GM19467 (cell line): Measurements from ENCODE around the gene UBQLN3.

ENCODE experiments used
- ATAC-seq: cut with Tn5 transposase; IDR thresholded peaks from one replicate; pipeline ENCODE4 v1.9.1; 2021; ENCODE audit warnings: mild to moderate bottlenecking, moderate library complexity; ENCODE audit not compliant: unreplicated experiment

UBQLN3 gene

DNA sequence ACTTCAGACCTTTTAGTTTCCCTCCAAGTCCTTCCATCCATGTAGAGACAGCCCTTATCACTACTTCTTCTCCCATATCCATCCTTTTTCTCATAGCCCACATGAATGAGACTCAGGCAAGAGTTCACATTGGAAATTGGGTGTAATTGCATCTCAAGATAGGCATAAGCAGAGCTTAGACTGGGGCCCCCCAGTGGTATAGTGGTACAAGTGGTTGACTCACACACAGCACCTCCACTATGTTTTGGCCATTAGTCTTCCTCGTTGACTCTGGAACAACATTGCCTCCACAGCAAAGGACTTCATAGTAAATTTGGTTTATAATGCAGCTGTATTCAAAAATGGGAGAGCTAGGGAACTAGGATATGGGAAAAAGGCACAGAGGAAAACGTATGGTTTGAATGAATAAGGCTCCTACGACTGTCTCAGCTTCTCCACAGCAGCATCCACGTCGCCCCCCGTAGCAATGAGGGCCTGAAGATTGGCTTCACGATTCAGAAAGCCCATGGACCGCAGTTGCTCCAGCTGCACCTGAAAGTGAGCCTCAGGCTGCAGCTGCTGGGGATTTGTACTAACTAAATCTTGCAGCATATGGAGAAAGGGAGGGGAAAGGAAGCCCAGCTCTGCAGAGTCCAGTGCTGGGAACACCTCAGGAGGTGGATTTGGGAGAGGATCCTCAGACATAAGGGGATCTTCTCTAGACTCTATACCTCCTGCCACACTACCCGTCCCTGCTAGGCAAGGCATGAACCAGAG is 2.4 kb downstream of the UBQLN3 start:
- ATAC-seq: no peak

DNA sequence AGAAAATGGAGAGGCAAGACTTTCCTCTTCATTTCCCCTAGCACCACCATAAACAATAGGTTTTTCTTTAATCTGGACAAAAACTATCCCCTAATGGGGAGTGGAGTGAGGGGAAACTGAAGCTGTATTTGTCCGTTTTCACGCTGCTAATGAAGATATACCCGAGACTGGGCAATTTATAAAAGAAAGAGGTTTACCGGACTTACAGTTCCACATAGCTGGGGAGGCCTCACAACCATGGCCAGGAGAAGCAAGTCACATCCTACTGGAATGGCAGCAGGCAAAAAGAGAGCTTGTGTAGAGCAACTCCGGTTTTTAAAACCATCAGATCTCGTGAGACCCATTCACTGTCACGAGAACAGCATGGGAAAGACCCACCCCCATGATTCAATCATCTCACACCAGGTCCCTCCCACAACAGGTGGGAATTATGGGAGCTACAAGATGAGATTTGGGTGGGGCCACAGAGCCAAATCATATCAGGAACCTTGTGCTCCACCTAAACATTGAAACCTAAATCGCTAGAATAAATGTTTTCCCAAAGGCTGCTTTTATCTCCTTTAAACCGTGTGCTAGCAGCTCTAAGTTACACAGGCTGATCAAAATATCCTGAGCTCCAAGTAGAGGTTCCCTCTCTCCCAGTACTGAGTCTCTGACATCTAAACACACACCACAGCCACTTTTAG is 4.3 kb downstream of the UBQLN3 start:
- no peak for ATAC-seq

DNA sequence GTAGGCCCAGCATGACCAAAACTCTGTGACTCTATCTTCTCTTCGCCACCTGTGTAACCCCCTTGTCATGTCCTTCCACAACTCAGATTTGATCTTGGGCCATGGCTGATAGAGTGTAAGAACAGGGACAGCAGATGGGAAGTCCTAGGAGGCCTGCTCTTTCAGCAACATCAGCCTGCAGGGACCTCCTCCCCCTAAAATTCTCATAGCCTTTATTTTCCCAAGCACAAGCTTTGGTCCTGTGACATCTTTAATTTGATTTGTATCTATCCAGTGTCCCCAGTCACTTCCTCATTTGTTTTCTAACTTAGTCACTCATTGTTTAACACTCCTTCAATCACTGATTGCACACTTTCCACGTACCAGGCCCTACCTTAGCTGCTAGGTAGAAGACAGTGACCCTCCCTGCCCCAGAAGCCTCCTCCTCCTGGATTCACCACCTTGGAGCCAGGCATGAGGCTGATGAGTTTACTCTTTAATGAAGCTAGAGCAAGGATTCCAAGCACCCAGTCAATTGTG is 5.3 kb downstream of the UBQLN3 start:
- ATAC-seq: no peak

DNA sequence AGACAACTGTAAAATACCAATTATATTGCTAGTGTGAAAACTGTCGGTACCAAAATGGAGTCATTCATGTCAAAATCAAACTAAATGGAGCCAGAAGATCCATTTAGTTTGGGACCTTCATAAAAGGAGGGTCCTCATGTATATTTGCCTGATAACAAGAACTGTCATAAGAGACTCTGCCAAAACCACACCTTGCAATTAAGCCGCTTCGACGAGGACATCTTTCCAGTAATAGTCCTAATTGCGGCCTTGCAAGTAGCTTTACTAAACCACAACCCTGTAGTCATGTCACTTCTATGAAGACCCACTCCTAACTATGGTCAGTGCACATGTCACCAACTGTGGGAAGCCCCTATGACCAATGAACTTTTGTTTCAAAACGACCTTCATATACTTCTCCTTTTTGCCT is 9.4 kb downstream of the UBQLN3 start:
- no peak for ATAC-seq

DNA sequence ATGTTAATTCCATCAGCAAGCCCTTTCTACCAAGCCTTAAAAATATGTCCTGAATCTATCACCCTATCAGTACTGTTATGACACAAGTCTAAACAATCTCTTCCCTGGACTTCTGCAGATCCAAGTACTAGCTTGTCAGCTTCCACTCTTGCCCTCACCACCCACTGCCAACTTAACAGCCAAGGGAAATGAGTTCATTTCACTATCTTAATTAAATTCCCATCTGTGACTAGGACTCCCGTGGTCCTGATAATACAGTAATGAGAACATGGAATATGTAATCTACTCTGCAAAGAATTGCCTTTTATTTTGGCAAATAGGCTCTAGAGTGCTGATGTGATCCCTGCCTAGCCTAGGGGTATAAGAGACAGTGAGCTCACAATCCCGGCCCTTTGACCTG is 10.1 kb downstream of the UBQLN3 start:
- no peak for ATAC-seq

DNA sequence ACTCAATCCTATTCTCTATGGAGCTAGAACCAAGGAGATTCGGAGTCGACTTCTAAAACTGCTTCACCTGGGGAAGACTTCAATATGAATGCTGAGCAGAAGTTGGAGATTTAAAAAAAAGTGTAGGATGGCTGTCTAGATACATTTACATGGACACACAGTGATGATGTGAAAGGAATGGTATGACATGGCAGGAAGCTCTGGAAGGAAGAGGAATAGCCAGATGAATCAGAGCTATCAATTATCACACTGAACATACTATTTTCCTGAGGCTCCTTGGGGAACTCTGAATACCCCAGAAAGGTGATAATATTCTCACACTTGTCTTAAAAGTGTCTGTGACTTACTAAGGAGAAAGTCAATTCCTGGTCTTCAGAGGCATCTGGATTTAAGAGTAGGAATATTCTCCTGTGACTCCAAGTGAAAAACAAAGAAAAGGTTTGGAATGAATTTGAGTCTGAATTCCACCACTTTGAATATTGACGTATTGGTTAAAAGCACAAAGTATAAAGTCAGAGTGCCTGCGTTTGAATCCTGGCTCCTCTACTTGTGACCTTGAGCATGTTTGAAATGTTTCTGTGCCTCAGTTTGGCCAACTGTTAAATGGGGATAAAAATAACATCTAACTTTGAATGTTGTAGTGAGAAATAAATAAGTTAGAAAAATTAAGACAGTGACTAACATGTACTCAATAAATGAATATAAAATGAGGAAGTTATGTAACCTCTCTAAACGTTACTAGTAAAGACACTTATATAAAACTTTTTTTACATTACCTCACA is 20.0 kb downstream of the UBQLN3 start:
- ATAC-seq: no peak

DNA sequence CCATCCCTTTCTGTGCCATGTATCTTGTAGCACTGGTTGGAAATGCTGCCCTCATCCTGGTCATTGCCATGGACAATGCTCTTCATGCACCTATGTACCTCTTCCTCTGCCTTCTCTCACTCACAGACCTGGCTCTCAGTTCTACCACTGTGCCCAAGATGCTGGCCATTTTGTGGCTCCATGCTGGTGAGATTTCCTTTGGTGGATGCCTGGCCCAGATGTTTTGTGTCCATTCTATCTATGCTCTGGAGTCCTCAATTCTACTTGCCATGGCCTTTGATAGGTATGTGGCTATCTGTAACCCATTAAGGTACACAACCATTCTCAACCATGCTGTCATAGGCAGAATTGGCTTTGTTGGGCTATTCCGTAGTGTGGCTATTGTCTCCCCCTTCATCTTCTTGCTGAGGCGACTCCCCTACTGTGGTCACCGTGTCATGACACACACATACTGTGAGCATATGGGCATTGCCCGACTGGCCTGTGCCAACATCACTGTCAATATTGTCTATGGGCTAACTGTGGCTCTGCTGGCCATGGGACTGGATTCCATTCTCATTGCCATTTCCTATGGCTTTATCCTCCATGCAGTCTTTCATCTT is 20.9 kb downstream of the UBQLN3 start:
- no peak for ATAC-seq

DNA sequence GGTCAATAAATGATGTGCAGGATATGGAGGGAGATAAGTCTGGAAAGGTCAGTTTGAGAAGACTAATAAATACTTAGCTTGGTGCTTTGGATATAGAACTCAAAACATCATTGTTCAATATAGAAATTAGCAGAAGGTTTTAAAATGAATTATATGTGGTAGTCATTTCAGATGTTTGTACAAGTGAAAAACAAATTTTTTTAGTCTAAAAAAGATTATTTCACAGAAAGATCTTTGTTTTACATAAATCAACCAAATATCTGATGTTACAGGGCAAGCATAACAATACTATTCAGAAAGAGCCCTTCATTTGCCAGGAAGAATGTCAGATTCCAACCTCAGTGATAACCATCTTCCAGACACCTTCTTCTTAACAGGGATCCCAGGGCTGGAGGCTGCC is 21.4 kb downstream of the UBQLN3 start, which contains the start of gene OR52D1:
OR52D1 (plus strand) TSS at position 301 of the 400 bp plus-strand sequence; CDS start at position 323, 22 bp downstream.
- ATAC-seq: no peak

DNA sequence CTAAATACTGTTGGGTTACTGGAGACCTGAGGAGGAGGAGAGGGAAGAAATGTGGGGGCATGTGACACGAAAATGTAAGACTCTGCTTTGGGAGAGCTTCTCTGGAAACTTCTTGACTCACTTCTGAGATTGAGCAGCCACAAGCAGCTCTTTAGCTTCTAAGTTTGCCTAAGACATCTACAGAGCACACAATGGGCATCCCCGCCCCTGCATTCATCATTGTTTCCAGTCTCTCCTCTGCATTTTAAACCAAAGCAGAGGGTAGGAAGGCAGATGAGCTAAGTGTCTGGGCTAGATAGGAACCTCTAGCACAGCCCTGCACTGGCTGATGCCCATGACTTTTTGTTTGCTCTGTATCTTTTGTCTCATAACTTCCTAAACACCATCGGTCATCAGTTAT is 23.3 kb downstream of the UBQLN3 start:
- no peak for ATAC-seq

DNA sequence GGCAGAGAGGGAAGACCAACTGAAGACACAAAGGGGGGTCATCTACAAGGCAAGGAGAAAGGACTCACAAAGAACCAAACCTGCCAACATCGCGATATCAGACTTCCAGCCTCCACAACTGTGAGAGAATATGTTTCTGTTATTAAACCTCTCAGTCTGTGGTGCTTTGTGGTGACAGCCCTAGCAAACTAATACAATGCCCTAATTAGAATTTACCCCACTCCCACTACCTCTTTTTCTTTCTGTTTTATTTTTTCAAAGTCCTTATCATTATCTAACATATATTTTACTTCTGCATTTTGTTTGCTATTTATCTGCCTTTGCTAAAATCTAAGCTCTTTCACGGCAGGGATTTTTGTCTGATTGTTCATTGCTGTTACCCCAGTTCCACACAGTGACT is 23.8 kb downstream of the UBQLN3 start:
- ATAC-seq: no peak

DNA sequence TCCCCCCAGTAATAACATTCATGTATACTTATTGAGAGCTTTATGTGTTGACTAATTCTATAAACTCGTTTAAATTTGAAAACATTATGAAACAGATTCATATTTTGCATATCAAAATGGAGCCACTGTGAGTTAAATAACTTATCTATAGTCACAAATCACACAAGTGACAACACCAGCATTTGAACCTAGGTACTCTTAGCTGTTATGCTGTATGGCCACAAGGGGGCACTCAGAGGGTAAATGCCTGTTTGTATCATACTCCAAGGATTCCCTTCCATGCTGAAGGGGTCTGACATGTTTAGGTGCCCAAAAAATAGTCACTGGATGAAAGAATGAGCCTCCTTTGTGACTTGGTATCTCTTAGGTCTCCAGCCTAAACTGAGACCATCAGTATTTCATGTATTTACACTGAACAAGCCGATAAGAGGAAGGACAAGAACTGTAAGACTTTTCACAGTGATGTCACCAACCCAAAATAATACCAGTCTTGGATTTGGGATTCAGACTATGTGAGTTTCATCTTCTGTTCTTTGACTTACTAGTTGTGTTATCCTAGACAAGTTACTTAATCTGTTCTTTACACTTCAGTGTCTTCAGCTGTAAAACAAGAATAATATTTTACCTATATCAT is 33.5 kb downstream of the UBQLN3 start:
- peak; percentile 88 for ATAC-seq

DNA sequence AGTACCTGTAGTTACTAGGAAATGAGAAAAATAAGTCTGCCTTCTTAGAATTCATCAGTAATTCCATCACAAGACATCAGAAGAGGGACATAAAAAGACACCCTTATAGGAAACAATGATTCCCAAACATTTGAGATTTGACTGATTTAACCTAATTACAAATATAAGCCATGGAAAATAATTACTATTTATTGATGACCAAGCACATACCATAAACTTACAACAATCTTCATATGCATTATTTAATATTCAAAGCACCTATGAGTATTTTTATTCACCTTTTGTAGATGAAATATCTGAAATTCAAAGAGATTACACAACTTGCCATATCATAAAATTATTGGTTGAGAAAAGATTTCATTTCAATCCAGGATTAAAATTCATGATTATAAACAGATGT is 35.8 kb downstream of the UBQLN3 start:
- ATAC-seq: no peak

DNA sequence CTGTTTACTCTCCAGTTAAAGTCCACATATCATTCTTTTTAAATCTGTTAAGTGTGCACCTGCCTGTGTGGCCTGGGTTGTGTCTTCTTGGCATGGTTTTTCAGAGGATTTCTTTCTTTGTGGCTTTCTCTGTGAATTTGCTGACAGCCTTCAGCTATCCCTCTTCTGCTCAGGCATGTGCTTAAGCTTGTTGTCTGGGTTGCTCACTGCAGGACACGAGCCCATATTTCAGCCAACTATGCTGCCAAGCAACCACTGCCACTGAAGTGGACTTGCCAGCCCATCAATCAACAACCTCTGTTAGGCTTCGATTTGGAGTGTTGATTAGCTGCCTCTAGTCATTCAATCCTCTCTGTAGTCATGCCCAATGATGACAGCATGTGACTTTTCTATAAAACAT is 42.2 kb downstream of the UBQLN3 start:
- no peak for ATAC-seq

DNA sequence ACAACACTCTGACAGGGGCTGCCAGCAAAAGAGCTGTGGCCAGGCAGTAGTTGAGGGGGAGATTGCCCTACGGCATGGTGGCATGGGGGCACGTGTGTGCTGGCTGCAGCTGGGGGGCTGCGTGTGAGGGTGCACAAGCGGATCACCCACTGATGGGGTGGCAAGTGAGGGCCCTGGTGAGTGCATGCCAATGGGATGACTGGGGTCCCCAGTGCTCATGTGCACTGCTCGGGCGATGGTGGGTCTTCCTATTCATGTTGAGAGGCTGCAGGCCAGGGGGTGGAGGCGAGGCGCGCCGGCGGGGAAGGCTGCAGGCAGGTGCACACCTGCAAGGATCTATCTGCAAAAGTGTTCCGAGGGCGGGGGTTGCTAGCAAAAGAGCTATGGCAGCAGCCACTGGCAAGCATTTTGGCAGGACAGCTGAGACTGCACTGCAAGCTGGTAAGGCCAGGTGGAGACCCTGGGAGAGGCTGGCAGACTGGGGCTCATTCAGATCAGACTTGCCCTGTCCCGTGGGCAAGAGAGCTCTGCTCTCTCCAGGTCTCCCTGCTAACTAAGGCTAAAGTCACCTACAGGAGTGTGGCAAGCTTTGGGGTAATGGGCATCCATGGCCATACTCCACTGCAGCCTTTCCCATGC is 48.7 kb downstream of the UBQLN3 start:
- no peak for ATAC-seq
